Activated T-helper 9 cell treated with anti-CD3 and anti-CD28 coated beads, Interleukin-2, amount 50 U/mL, for 16 hours (primary cell): ENCODE data around the gene RFPL3.
"Not testable (repeated sequence)": the region's sequence is repeated elsewhere in the genome, so short reads cannot be mapped to it uniquely, and the experiment has no call there.

Source experiments
- DNase-seq: peaks from one replicate; pipeline ENCODE4 v3.0.0-alpha.2; 2020; ENCODE audit warnings: low read depth

Gene RFPL3

DNA sequence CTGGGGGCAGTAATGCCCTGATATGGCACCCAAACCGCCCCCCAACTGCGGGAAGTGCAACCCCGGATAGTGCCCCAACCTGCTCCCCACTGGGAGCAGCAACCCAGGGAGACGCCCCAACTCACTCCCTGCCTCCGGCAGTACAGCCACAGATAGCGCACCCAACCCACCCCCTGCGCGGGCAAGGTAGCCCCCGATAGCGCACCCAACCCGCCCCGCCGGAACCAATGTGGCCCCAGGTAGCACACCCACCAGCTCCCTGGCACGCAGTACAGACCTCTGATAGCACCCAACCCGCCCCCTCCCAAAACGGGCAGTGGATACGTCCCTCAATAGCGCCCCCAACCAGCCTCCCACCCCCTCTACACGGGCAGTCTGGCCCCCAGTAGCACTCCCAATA is 3.8 kb upstream of the RFPL3 start:
- no peak for DNase-seq

DNA sequence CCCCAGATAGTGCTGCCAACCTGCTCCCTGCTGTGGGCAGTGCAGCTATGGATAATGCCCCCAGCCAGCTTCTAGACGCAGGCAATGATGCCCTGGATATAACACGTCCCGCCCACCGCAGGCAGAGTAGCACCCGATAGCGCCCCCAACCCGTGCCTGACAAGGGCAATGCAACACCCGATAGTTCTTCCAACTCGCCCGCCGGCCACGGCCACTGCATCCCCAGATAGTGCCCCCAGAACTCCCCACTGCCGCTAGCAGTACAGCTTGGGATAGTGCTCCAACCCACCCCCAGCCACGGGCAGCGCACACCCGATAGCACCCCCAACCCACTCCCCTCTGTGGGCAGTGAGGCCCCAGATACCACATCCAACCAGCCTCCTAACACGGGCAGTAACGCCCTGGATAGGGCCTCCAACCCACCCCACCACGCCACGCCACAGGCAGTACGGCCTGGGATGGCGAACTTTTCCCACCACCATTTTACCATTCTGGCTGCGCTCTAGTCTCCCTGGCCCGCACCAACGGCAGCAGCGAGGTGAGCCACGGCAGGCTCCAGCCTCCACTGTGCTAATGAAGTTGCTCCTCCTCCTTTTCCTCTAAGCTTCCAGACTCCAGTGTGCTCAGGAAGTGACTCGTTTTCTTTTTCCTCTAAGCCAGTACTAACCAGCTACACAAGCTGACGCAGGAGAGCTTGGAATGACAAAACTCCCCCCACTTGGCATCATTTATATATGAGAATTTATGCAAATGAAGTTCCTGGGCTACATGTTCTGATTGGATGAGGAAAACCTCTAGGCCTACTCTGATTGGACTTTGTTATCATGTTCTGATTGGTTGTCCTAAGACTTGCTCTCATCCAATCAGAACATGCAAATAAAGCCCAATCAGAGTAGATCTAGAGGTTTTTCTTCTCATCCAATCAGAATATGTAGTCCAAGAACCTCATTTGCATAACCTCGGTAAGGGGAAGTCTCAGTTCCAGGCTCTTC is 3.0 kb upstream of the RFPL3 start:
- no peak for DNase-seq

DNA sequence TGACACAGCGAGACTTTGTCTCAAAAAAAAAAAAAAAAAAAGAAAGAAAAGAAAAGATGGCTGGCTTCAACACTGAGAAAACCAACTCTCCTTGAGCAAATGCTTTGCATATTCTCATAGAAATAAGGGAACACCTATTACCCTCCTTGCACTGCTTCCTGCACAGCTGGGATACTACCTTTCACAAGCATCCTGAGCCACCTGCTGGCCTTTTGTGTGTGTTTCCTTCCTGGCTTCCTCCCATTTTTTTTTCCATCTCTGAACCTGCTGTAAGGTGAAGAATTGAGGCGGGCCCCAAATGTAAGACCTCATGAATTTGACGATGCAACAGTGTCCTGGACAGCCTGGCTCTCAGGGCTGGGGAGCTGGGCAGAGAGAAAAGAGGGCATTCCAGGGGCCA is 1.9 kb upstream of the RFPL3 start:
- DNase-seq: no peak

DNA sequence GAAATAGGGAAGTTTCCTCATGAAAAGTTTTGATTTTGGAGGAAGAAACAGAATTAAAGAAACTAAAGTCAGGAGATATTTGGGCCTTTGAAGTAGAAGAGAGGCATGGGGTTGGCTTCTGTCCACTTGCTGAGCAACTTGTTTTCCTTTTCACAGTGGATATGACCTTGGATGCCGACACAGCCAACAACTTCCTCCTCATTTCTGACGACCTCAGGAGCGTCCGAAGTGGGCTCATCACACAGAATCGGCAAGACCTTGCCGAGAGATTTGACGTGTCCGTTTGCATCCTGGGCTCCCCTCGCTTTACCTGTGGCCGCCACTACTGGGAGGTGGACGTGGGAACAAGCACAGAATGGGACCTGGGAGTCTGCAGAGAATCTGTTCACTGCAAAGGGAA is 2.4 kb downstream of the RFPL3 start:
- not testable (repeated sequence) for DNase-seq

DNA sequence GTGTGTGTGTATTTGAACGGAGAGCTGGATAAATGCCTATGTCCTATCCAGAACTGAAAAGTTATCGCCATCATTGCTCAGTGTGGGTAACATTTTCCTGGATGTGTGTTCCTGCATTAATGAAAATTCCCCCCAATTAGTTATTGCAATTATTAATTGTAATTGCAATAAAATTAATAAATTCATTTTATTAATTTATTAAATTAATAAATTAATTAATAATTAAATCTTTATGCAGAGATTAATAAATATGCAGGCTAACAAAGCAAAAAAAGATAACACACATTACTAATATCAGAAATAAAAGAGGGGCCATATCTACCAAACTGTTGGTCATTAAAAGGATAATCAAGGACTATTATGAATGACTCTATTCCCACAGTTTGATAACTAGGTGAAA is 3.6 kb downstream of the RFPL3 start:
- DNase-seq: no peak

DNA sequence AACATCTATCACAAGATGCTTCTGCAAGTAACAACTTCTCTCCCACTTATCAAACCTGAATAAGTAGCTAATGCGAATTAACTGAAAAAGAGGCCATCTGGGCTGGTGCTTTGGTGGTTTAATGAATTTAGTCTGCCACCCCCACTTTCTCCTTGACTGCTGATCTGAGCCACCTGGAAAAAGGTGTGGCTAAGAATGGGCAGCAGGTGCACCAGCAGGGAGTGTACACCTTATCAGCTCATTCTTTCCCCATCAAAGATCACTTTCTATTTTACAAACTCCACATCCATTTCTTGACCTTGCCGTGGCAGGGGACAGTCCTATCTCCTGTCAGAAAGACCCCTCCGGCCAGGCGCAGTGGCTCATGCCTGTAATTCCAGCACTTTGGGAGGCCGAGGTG is 6.5 kb downstream of the RFPL3 start:
- no peak for DNase-seq

DNA sequence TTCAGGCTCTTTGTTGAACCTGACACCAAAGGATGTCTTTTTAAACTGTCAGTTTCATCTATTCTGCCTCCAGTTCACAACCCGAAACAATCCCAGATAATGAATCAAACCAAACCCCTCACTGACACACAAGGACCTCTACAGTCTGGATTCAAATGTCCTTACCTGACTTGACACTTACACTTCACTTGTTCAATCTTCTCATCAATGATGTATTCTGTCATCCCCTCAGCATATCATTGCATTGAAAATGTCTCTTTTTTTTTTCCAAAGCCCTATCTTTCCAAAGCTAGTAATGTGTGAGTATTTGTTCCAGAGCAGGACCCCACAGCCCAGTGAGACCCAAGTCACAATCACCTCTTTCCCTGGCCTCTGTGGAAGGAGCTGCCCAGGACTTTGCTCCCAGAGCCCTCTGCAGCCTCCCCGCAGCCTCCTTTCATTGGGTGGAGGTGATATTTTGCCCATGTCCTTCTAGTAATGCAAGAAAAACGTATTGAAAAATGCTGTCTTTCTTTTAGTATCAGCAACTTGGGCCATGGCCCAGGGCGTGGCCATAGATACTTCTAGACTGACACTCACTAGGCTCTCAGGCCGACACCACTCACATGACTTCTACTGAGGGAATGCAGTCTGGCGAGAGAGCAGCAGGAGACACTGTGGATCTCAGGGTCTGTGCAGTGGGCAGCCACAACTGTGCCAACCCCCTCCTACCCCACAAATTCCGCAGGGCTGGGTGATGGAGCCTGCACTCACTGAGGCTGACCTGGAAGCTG is 18.2 kb downstream of the RFPL3 start:
- DNase-seq: no peak

DNA sequence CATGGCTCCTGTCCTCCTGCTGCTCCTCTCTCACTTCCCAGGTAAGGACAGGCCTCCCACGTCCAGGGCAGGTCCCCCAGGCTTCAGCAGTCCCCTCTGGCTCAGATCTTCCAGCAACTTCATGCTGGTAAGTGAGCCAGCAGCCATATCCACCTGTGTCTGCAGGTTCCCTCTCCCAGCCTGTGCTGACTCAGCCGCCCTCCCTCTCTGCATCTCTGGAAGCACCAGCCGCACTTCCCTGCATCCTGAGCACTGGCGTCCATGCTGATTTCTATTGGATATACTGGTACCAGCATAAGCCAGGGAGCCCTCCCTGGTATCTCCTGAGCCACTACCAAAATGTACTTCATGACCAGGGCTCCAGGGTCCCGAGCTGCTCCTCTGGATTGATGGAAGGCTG is 19.0 kb downstream of the RFPL3 start:
- no peak for DNase-seq

DNA sequence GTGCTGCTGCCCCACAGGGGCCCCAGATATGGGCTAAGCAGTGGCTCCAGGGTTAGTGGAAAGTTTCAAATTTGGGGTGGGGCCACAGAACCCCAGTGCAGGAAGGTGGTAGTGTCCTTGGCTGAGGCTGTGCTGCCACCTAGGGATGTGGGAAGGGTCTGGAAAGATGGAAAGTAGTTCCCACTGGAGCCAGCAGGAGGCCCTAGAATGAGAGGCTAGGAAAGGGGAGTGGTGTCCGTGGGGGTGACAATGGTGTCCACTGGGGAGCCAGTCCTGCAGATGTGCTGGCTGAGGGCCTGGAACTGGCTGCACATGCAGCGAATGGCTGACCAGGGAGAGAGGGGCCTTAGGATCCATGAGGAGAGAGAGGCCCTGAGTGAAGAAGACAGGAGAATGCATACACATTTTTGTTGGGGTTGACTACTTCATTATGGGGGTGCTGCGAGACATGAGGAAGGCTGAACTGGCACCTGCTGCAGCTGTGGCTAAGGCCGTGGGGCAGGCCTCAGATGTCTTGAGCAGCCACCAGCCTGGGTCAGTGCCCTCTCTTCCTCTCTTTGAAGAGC is 21.1 kb downstream of the RFPL3 start:
- DNase-seq: no peak

DNA sequence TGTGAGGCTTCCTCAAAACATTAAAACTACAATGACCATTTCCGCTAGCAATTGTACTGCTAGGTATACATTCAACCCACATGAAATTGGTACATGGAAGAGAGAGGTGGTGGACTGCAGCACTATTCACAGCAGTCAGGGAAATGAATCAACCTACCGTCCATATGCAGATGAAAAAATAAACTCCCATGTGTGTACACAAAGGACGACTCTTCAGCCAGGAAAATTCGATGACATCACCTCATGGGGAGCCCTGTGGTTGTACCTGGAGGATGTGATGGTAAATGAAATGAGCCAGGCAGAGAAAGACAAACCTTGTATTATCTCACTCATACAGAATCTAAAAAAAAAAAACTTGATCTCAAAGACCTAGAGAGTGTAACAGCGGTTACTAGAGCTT is 23.3 kb downstream of the RFPL3 start:
- no peak for DNase-seq

DNA sequence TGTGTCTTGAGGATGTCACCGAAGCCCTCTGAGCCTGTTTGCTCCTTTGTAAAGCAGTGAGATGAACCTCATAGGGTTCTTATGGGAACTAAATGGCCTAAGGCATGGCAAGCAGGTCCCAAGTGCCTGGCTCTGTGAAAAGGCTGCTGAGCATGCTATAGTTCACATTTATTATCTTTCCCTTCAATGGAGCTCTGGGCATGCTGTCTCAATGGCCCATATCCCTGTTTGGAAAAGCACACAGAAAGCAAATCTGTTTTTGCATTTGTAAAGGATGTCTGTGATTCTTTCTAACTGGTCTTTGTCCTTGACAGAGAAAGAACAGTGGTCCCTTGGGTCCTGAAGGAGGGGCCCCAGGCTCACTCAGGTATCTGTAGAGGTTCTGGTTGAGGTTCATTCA is 28.0 kb downstream of the RFPL3 start:
- DNase-seq: no peak

DNA sequence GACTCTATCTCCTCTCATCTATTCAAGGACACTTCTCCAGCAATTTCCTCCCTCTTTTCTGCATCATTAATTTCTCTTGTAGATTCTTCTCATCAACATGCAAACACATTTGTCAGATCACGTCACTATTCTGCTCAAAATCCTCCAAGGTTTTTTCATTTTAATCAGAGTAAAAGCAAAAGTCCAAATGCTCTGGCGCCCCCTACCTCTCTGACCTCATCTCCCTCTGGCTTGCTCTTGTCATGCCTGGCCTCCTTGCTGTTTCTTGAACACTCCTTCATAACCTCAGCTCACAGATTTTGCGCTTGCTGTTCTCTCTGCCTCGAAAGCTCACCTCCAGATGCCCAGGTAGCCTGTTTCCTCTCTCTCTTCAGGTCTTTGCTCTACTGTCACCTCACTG is 32.0 kb downstream of the RFPL3 start:
- no peak for DNase-seq

DNA sequence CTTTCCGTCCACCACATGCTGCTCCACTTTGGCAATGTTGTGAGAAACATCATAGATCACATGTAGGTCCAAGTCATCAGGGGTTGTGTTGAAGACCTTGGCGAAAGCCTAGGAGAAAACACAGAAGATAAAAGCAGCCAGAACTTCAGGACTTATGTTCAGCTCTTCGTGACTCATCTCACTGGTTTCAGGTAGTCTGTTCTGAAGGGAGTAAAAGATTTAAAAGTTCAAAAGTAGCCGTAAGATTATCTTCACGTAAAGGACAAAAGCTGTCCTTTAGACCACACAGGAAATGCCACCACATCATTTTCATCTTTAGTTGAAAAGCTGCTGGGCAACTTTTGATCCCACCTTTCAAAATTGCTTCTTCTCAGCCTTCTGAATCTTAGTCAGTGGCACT is 37.4 kb downstream of the RFPL3 start:
- no peak for DNase-seq

DNA sequence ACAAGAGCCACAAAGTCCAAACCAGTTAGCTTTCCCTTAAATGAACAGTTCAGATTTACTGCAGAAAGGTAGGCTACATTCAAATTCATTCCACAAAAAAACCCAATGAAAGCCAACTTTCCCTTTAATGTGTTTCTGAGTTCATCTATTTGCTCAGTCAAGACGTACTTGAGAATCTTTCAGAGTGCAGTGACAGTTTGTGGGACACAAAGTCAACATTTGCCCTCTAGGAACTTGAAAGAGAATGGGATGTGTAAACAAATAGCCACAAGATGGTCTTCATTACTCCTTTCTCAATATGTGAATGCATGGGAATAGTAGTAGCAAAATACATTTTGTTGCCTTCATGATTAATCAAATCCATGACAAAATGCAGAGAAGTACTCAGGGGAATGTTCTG is 38.6 kb downstream of the RFPL3 start:
- DNase-seq: no peak

DNA sequence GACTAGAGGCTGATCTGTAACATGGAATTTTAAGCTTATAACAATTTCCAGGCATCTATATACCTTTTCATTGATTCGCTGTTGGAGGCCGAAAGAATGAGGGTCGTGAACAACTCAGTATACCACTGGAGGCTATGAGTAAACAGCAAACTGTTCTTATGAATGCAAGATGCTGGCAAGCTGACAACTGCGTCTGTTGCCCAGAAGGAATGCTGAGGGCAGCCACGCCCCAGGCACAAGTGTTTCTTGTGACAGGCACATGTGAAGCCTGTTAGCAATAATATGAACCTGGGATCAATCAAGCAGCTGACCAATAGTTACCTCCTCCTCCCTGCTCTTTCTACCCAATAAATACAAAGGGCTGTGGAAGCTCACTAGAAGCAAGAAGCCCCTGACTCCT is 39.1 kb downstream of the RFPL3 start:
- DNase-seq: no peak

DNA sequence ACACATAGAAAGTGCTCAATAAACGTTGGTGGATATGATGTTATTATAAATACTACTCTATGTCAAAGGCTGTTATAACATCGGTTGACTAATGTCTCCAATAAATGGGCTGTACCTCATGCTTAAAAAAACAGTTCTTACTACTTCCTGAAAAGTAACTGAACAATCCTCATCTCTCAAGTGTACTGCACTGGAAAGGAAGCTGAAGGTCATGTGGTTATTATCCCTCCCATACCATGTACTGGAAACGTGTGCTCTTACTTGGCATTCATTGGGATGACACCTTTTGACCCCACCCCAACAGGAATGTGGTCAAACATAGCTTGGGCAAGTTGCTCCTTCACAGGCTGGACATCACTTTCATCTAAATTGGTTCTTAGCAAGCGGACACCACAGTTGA is 43.8 kb downstream of the RFPL3 start:
- no peak for DNase-seq

DNA sequence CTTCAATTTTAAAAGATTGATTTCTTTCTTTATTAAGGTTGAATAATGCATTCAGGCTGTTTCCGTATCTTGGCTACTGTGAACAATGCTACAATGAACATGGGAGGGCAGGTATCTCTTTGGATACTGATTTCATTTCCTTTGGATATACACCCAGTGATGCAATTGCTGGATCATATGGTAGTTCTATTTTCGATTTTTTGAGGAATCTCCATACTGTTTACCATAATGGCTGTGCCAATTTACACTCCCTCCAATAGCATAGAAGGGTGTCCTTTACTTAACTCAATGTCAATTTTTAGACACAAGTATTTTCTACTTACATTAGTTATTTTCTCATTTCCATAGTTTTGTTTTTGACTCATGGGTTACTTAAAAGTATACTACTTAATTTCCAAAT is 46.4 kb downstream of the RFPL3 start:
- DNase-seq: no peak

DNA sequence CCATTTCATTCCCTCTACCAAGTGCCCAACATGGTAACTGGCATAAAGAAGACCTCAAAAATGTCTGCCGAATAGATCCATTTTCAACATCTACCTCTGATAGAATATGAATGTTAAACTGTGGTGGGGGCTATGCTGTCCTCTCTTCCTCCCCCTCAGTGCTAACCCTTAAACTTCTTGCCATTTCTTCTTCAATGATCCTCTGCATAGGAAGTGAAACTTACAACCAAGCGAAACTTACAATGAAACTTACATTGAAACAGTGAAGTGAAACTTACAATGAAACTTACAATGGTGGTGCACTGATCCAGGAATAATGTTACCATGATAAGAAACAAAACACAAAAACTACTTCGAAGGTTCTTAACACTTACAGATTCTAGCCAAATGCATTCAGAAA is 49.6 kb downstream of the RFPL3 start:
- no peak for DNase-seq

DNA sequence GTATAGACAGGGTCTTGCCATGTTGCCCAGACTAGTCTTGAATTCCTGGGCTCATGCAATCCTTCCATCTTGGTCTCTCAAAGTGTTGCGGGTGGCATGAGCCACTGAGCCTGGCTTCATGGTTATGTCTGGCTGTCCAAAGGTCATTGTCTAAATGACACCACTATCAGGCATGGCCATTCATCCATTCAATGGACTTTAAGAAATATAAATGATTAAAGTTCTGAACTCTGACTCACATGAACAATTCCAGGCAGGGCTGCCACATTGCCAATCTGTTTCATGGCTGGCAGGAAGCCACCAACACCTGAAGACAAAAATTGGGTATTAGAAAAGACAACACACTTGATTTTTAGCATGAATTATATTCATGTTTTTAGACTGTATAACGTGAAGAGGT is 50.3 kb downstream of the RFPL3 start:
- no peak for DNase-seq

DNA sequence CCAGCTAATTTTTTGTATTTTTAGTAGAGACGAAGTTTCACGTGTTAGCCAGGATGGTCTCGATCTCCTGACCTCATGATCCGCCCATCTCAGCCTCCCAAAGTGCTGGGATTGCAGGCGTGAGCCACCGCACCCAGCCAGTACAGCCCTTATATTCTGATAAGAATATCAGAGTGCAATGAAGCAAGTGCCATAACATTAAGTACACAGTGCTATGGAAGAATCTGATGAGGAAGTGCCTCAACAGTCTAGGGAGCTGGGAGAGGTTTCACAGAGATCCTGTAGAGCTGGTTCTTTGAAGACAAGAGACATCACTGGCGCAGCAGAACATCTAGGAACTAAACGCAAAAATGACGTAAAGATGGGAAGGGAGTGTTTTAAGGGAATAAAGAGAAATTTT is 52.3 kb downstream of the RFPL3 start:
- DNase-seq: no peak

DNA sequence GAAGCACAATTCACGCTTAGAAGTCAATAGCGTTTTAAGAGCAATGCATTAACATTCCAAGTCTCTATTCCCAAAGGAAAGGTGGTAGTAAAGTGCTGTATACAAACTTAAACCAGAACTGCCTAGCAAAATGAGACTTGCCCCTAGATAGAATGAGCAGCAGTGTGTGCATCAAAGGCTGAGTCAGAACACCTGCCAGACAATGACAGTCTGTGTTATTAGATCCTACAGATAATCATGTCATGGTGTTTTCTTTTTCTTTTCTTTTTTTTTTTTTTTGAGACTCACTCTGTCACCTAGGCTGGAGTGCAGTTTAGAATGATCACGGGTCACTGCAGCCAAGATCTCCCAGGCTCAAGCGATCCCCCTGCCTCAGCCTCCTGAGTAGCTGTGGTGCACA is 52.8 kb downstream of the RFPL3 start:
- DNase-seq: no peak
